Hepatocyte (in vitro differentiated cells): ENCODE data around the gene WDR70. TPM values are rescaled to one million over a fixed set of nuclear protein-coding genes. Genes with fewer than 3 reads are reported as not detected.
"Not testable (repeated sequence)": the region's sequence is repeated elsewhere in the genome, so short reads cannot be mapped to it uniquely, and the experiment has no call there.

ENCODE experiments used
- DNase-seq: peaks from one replicate; pipeline ENCODE4 v3.0.0-alpha.2; 2016; ENCODE audit warnings: low spot score
- H2AFZ ChIP-seq: fragments of 200-600 bp; sonication (generic); 2 replicates; pipeline ENCODE4 v1.6.0; 2016; ENCODE audit warnings: antibody characterized with exemption, mild to moderate bottlenecking
- H3K27ac ChIP-seq: fragments of 200-600 bp; sonication (generic); 2 replicates; pipeline ENCODE4 v1.5.1; 2016; ENCODE audit warnings: mild to moderate bottlenecking
- H3K27me3 ChIP-seq: fragments of 200-600 bp; sonication (generic); 2 replicates; pipeline ENCODE4 v1.6.1; 2016
- H3K36me3 ChIP-seq: fragments of 200-600 bp; sonication (generic); replicated peaks from 2 replicates; pipeline ENCODE4 v1.5.1; 2016; ENCODE audit warnings: low read depth; ENCODE audit not compliant: insufficient read depth
- H3K4me1 ChIP-seq: fragments of 200-600 bp; sonication (generic); 2 replicates; pipeline ENCODE4 v1.5.1; 2016; ENCODE audit warnings: mild to moderate bottlenecking, moderate library complexity; ENCODE audit not compliant: insufficient read depth
- H3K4me2 ChIP-seq: fragments of 200-600 bp; sonication (generic); 2 replicates; pipeline ENCODE4 v1.6.0; 2016
- H3K4me3 ChIP-seq: fragments of 200-600 bp; sonication (generic); 2 replicates; pipeline ENCODE4 v1.5.1; 2016; ENCODE audit warnings: mild to moderate bottlenecking
- H3K79me2 ChIP-seq: fragments of 200-600 bp; sonication (generic); 2 replicates; pipeline ENCODE4 v1.6.0; 2017; ENCODE audit warnings: mild to moderate bottlenecking
- H3K9me2 ChIP-seq: fragments of 200-600 bp; sonication (generic); replicated peaks from 2 replicates; pipeline ENCODE4 v1.6.0; 2017; ENCODE audit warnings: mild to moderate bottlenecking; ENCODE audit not compliant: insufficient read depth
- H3K9me3 ChIP-seq: fragments of 200-600 bp; sonication (generic); 2 replicates; pipeline ENCODE4 v1.5.1; 2016; ENCODE audit warnings: low read depth, mild to moderate bottlenecking
- H4K20me1 ChIP-seq: fragments of 200-600 bp; sonication (generic); 2 replicates; pipeline ENCODE4 v1.6.0; 2016; ENCODE audit warnings: mild to moderate bottlenecking; ENCODE audit not compliant: insufficient read depth, poor library complexity, severe bottlenecking
- EZH2 ChIP-seq: fragments of 200-600 bp; sonication (generic); IDR thresholded peaks from 2 replicates; pipeline ENCODE4 v1.6.1; 2016; ENCODE audit warnings: antibody characterized with exemption, mild to moderate bottlenecking, borderline replicate concordance
- EZH2phosphoT487 ChIP-seq: fragments of 200-600 bp; sonication (generic); IDR thresholded peaks from one replicate; pipeline ENCODE4 v1.6.1; 2018; ENCODE audit warnings: antibody characterized with exemption, mild to moderate bottlenecking, low read depth, moderate library complexity; ENCODE audit not compliant: unreplicated experiment, severe bottlenecking
- WGBS: methylation state at CpG from one replicate; pipeline ENCODE4 v1.1.6; 2016; ENCODE audit warnings: low lambda C conversion rate; ENCODE audit errors: missing lambda C conversion rate; 5-methylcytosine and 5-hydroxymethylcytosine counted together
- polyA plus RNA-seq: library from polyadenylated mRNA; unstranded; fragments of >200 nt; fragmentation: Nextera tagmentation; extraction: Ambion mirVana; gene quantifications from 2 replicates; pipeline ENCODE4 v1.2.1, GENCODE V29; 2016
- total RNA-seq: library from RNA; depleted of rRNA; stranded (reverse); fragments of >200 nt; gene quantifications from 2 replicates; pipeline ENCODE4 v1.2.3, GENCODE V29; 2014
- TF ChIP-seq, protein P1 (sequence below): fragments of 200-600 bp; sonication (generic); IDR thresholded peaks from 2 replicates; pipeline ENCODE4 v1.5.1; 2016; ENCODE audit warnings: antibody characterized with exemption, mild to moderate bottlenecking; ENCODE audit not compliant: poor library complexity

The WDR70 gene
- total and polyA plus RNA-seq, 2 experiments from 2014 or later, result 22.3 to 37.0 TPM

DNA sequence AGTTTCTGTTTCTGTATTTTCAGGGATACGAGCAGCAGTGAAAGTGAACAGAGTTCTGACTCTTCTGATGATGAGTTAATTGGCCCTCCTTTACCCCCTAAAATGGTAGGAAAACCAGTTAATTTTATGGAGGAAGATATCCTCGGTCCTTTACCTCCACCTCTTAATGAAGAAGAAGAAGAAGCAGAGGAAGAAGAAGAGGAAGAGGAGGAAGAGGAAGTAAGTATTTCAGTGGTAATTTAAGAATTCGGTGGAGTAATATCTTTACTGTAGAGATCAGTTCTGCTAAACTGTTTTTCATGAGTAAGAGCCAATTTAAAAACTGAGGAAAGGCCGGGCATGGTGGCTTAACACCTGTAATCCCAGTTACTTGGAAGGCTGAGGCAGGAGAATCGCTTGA lies 17.2 kb downstream of the WDR70 start:
- Histone ChIP-seq H3K4me2 (no peak overlapping the region), H2AFZ (no peak overlapping the region), H3K27me3 (no peaks in the 10 kb centered on the region), H3K4me3 (no peak overlapping the region), H3K9me3 (no peaks in the 10 kb centered on the region), H3K36me3 (no peaks in the 10 kb centered on the region), H3K4me1 (no peaks in the 10 kb centered on the region), H3K79me2 (no peaks in the 10 kb centered on the region), H3K27ac (no peak overlapping the region), H3K9me2 (no peaks in the 10 kb centered on the region), H4K20me1 (no peaks in the 10 kb centered on the region)
- DNase-seq, result no peak
- TF ChIP-seq, protein P1, sequence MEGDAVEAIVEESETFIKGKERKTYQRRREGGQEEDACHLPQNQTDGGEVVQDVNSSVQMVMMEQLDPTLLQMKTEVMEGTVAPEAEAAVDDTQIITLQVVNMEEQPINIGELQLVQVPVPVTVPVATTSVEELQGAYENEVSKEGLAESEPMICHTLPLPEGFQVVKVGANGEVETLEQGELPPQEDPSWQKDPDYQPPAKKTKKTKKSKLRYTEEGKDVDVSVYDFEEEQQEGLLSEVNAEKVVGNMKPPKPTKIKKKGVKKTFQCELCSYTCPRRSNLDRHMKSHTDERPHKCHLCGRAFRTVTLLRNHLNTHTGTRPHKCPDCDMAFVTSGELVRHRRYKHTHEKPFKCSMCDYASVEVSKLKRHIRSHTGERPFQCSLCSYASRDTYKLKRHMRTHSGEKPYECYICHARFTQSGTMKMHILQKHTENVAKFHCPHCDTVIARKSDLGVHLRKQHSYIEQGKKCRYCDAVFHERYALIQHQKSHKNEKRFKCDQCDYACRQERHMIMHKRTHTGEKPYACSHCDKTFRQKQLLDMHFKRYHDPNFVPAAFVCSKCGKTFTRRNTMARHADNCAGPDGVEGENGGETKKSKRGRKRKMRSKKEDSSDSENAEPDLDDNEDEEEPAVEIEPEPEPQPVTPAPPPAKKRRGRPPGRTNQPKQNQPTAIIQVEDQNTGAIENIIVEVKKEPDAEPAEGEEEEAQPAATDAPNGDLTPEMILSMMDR, result no peak
- TF ChIP-seq EZH2, result no peak
- TF ChIP-seq EZH2phosphoT487, result no peak
- WGBS, result 94% methylated on average over 5 of the region's 5 CpGs

DNA sequence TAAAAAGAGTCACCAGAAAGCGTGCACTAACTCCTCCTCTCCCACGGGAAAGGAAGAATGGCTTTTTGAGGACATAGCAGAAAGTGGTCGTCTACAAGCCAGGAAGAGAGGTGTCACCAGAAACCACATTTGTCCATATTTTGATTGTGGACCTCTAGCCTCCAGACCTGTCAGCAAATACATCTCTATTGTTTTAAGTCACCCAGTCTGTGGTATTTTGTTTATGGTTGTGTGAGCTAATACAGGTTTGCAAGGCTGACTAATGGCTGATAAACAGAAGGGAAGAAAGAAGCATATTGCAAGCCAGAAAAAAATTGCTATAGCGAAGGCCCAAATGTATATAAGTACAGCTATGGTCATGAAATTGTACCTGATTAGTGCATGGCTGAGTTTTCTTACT lies 21.4 kb downstream of the WDR70 start:
- Histone ChIP-seq H3K27me3 (no peaks in the 10 kb centered on the region), H3K4me2 (no peak overlapping the region), H3K4me3 (no peak overlapping the region), H3K79me2 (no peaks in the 10 kb centered on the region), H2AFZ (no peak overlapping the region), H3K4me1 (no peaks in the 10 kb centered on the region), H3K27ac (no peak overlapping the region), H3K36me3 (no peaks in the 10 kb centered on the region), H4K20me1 (no peaks in the 10 kb centered on the region), H3K9me3 (no peaks in the 10 kb centered on the region), H3K9me2 (no peaks in the 10 kb centered on the region)
- 88% methylated on average over 4 of the region's 4 CpGs for WGBS
- DNase-seq, result no peak
- TF ChIP-seq, protein P1, result no peak
- TF ChIP-seq EZH2phosphoT487, result no peak
- no peak for TF ChIP-seq EZH2

DNA sequence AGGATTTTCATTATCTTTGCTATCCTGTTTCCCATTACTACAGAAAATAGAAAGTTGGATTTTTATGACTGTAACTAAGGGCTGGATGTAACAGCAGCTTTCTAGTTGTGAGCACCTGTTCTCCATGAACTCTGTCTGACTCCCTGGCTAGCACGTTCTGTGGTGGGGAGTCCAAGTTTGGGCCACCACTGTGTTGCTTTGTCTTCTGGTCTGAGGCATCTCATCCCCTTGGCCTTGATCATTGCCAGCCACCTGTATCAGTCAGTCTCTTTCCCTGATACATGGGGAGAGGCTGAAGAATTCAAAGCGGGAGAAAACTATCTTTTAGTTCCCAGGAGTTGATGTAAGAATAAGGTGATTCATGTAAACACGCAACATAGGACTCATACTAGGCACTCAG lies 33.4 kb downstream of the WDR70 start:
- Histone ChIP-seq H3K36me3 (no peaks in the 10 kb centered on the region), H3K4me1 (no peaks in the 10 kb centered on the region), H3K27me3 (no peaks in the 10 kb centered on the region), H3K79me2 (no peaks in the 10 kb centered on the region), H3K4me2 (no peak overlapping the region), H3K27ac (no peak overlapping the region), H3K9me3 (no peaks in the 10 kb centered on the region), H3K4me3 (no peak overlapping the region), H3K9me2 (no peaks in the 10 kb centered on the region), H2AFZ (no peak overlapping the region), H4K20me1 (no peaks in the 10 kb centered on the region)
- no peak for DNase-seq
- WGBS, result 95% methylated on average over 3 of the region's 3 CpGs
- no peak for TF ChIP-seq EZH2
- TF ChIP-seq EZH2phosphoT487, result no peak

DNA sequence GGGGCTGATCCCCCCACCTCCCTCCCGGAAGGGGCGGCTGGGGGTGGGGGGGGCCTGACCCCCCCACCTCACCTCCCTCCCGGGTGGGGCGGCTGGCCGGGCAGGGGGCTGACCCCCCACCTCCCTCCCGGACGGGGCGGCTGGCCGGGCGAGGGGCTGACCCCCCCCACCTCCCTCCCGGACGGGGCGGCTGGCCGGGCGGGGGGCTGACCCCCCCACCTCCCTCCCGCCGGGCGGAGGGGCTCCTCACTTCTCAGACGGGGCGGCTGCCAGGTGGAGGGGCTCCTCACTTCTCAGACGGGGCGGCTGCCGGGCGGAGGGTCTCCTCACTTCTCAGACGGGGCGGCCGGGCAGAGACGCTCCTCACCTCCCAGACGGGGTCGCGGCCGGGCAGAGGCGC lies 36.3 kb downstream of the WDR70 start:
- not testable (repeated sequence) for H3K9me2 ChIP-seq, H3K9me3 ChIP-seq, H3K36me3 ChIP-seq, DNase-seq, H2AFZ ChIP-seq, H3K4me3 ChIP-seq, H3K27me3 ChIP-seq, H3K4me1 ChIP-seq, H3K79me2 ChIP-seq, H3K27ac ChIP-seq, H4K20me1 ChIP-seq, H3K4me2 ChIP-seq
- no CpG with 5 or more reads among the region's 33 CpGs for WGBS
